GM19324 (cell line): Measurements from ENCODE around the gene SPSB1.

Experiments
- ATAC-seq: cut with Tn5 transposase; IDR thresholded peaks from one replicate; pipeline ENCODE4 v1.9.1; 2021; ENCODE audit warnings: mild to moderate bottlenecking, moderate library complexity; ENCODE audit not compliant: unreplicated experiment, low FRiP score

Gene SPSB1

GRCh38 chr1:9292361-9293240 lies at the start of gene SPSB1:
TSS of gene SPSB1 (plus strand) at chr1:9292894. CDS start at chr1:9355892, 62,998 bp downstream.
- peak; percentile 43 for ATAC-seq

- no peak for ATAC-seq
Measured at GRCh38 chr1:9243066-9243739, 49.5 kb upstream of the SPSB1 start.

- no peak for ATAC-seq
Measured at GRCh38 chr1:9244501-9245229, 48.0 kb upstream of the SPSB1 start.

GRCh38 chr1:9245230-9245619 lies 47.5 kb upstream of the SPSB1 start:
- no peak for ATAC-seq

- no peak for ATAC-seq
Measured at GRCh38 chr1:9245661-9246060, 47.0 kb upstream of the SPSB1 start.

GRCh38 chr1:9246215-9246614 lies 46.5 kb upstream of the SPSB1 start:
- ATAC-seq = no peak

GRCh38 chr1:9246841-9247785 lies 45.6 kb upstream of the SPSB1 start:
- ATAC-seq = no peak

GRCh38 chr1:9247894-9248293 lies 44.8 kb upstream of the SPSB1 start:
- no peak for ATAC-seq

- ATAC-seq = no peak
Measured at GRCh38 chr1:9248341-9249262, 44.1 kb upstream of the SPSB1 start.

GRCh38 chr1:9249263-9249533 lies 43.5 kb upstream of the SPSB1 start:
- ATAC-seq = no peak

GRCh38 chr1:9249534-9250410 lies 42.9 kb upstream of the SPSB1 start:
- ATAC-seq = no peak

GRCh38 chr1:9250411-9251381 lies 42.0 kb upstream of the SPSB1 start:
- no peak for ATAC-seq

GRCh38 chr1:9251501-9251900 lies 41.2 kb upstream of the SPSB1 start:
- ATAC-seq = no peak

GRCh38 chr1:9253004-9253403 lies 39.7 kb upstream of the SPSB1 start:
- ATAC-seq = no peak

- no peak for ATAC-seq
Measured at GRCh38 chr1:9253453-9254105, 39.1 kb upstream of the SPSB1 start.

GRCh38 chr1:9256332-9256731 lies 36.4 kb upstream of the SPSB1 start:
- ATAC-seq = no peak

GRCh38 chr1:9257851-9258250 lies 34.8 kb upstream of the SPSB1 start:
- ATAC-seq = no peak
